ENCODE results near the gene EIF2D. TPM values are rescaled to one million over a fixed set of nuclear protein-coding genes. Genes with fewer than 3 reads are reported as not detected.
A peak's percentile ranks its signal among the peaks of the same experiment; 100 is the strongest.

EIF2D gene
- total RNA-seq, 3 donors from 2014 or later (not counting 1 experiment from before 2014, with no cell fraction given): 31.8 to 34.6 (median 32.7) TPM

- no peak for TF ChIP-seq CTCF (IDR thresholded peaks at IDR 0.05)
- H3K9me3 Mint-ChIP-seq: no peaks in the 10 kb centered on the region
- 81% methylated on average over 9 of the region's 9 CpGs for WGBS (ENCODE audit: insufficient coverage)
- intact Hi-C loops (cut with micrococcal nuclease): loop anchor here (5.0 kb wide), 1 partner anchor 44 kb away; the partner anchor contains the start of gene RASSF5
- no peaks in the 10 kb centered on the region for H3K36me3 Mint-ChIP-seq
- DNase-seq (no peak), ATAC-seq (no peak)
- peak overlapping the region; percentile 90 to 100 for H3K27ac Mint-ChIP-seq
- H3K27ac ChIP-seq (ENCODE audit: low read length): peak overlapping the region; percentile 93
- H3K27me3 Mint-ChIP-seq (ENCODE audit: low read depth in 2 of 2): no peaks in the 10 kb centered on the region
- peaks cover 60 to 66% of the 10 kb centered on the region in 2 donors for H3K4me1 Mint-ChIP-seq
- peaks cover 48% of the 10 kb centered on the region for H3K4me1 ChIP-seq (ENCODE audit: control insufficient read depth, insufficient read depth, low read length)
- H3K9me3 ChIP-seq (ENCODE audit: control insufficient read depth, insufficient read depth, low read length): no peaks in the 10 kb centered on the region
- peak overlapping the region; percentile 86 for H3K4me3 Mint-ChIP-seq
- no peaks in the 10 kb centered on the region for H3K36me3 ChIP-seq (ENCODE audit: control insufficient read depth, insufficient read depth, low read length)
- no peak overlapping the region for H3K4me3 ChIP-seq (ENCODE audit: low read length)
- H3K27me3 ChIP-seq (ENCODE audit: control insufficient read depth, insufficient read depth, low read length): no peaks in the 10 kb centered on the region
Observed at GRCh38 chr1:206551296-206551985, 60.8 kb downstream of the EIF2D start.

GRCh38 chr1:206550446-206550845 is 61.8 kb downstream of the EIF2D start:
- no peaks in the 10 kb centered on the region for H3K27me3 ChIP-seq (ENCODE audit: control insufficient read depth, insufficient read depth, low read length)

GRCh38 chr1:206547104-206547503 is 65.2 kb downstream of the EIF2D start:
- Mint-ChIP-seq H3K27me3 (ENCODE audit: low read depth in 2 of 2) (no peaks in the 10 kb centered on the region), H3K9me3 (no peaks in the 10 kb centered on the region), H3K27ac (no peak overlapping the region), H3K4me3 (no peak overlapping the region), H3K4me1 (peaks cover 34 to 39% of the 10 kb centered on the region in 2 donors), H3K36me3 (no peaks in the 10 kb centered on the region)
- Histone ChIP-seq H3K4me1 (ENCODE audit: control insufficient read depth, insufficient read depth, low read length) (peaks cover 22% of the 10 kb centered on the region), H3K9me3 (ENCODE audit: control insufficient read depth, insufficient read depth, low read length) (no peaks in the 10 kb centered on the region), H3K36me3 (ENCODE audit: control insufficient read depth, insufficient read depth, low read length) (no peaks in the 10 kb centered on the region), H3K27ac (ENCODE audit: low read length) (no peak overlapping the region), H3K4me3 (ENCODE audit: low read length) (no peak overlapping the region), H3K27me3 (ENCODE audit: control insufficient read depth, insufficient read depth, low read length) (no peaks in the 10 kb centered on the region)
- no peak for TF ChIP-seq CTCF (IDR thresholded peaks at IDR 0.05)
- 80% methylated on average over 7 of the region's 7 CpGs for WGBS (ENCODE audit: insufficient coverage)
- DNase-seq (no peak), ATAC-seq (no peak)
- intact Hi-C loops (cut with micrococcal nuclease): no loop called here

More at GRCh38 chr1:206550446-206550845, 61.8 kb downstream of the EIF2D start:
- 80% methylated on average over 2 of the region's 2 CpGs for WGBS (ENCODE audit: insufficient coverage)
- Mint-ChIP-seq H3K27me3 (ENCODE audit: low read depth in 2 of 2) (no peaks in the 10 kb centered on the region), H3K36me3 (no peaks in the 10 kb centered on the region), H3K27ac (peak overlapping the region; percentile 90 to 100), H3K4me3 (no peak overlapping the region), H3K9me3 (no peaks in the 10 kb centered on the region), H3K4me1 (peaks cover 55 to 59% of the 10 kb centered on the region in 2 donors)
- intact Hi-C loops (cut with micrococcal nuclease): loop anchor here (5.0 kb wide), 1 partner anchor 43 kb away; the partner anchor contains the start of gene RASSF5
- Histone ChIP-seq H3K27ac (ENCODE audit: low read length) (peak overlapping the region; percentile 93), H3K9me3 (ENCODE audit: control insufficient read depth, insufficient read depth, low read length) (no peaks in the 10 kb centered on the region), H3K4me1 (ENCODE audit: control insufficient read depth, insufficient read depth, low read length) (peaks cover 38% of the 10 kb centered on the region), H3K36me3 (ENCODE audit: control insufficient read depth, insufficient read depth, low read length) (no peaks in the 10 kb centered on the region), H3K4me3 (ENCODE audit: low read length) (no peak overlapping the region)
- no peak for ATAC-seq
- no peak for DNase-seq
- no peak for TF ChIP-seq CTCF (IDR thresholded peaks at IDR 0.05)
